ENCODE measurements around the gene CYB5R4.

Gene CYB5R4

GRCh38 chr6:83862776-83863471 lies 3.4 kb downstream of the CYB5R4 start:
- no peak for TF ChIP-seq CTCF (conservative IDR thresholded peaks at IDR 0.05; ENCODE audit: low read depth, low read length)
- DNase-seq (ENCODE audit: low read depth), result no peak
- H3K4me3 ChIP-seq (ENCODE audit: low read depth, low read length), result no peak overlapping the region

GRCh38 chr6:83867043-83867442 lies 7.6 kb downstream of the CYB5R4 start:
- H3K4me3 ChIP-seq (ENCODE audit: low read depth, low read length), result no peak overlapping the region
- DNase-seq (ENCODE audit: low read depth), result no peak
- TF ChIP-seq CTCF (conservative IDR thresholded peaks at IDR 0.05; ENCODE audit: low read depth, low read length), result no peak

GRCh38 chr6:83867527-83868161 lies 8.2 kb downstream of the CYB5R4 start:
- DNase-seq (ENCODE audit: low read depth), result peak; percentile 98
- no peak overlapping the region for H3K4me3 ChIP-seq (ENCODE audit: low read depth, low read length)
- no peak for TF ChIP-seq CTCF (conservative IDR thresholded peaks at IDR 0.05; ENCODE audit: low read depth, low read length)

GRCh38 chr6:83868639-83869038 lies 9.2 kb downstream of the CYB5R4 start:
- TF ChIP-seq CTCF (conservative IDR thresholded peaks at IDR 0.05; ENCODE audit: low read depth, low read length), result no peak
- DNase-seq (ENCODE audit: low read depth), result peak; percentile 88
- H3K4me3 ChIP-seq (ENCODE audit: low read depth, low read length), result no peak overlapping the region

- DNase-seq (ENCODE audit: low read depth), result peak; percentile 28
- no peak for TF ChIP-seq CTCF (conservative IDR thresholded peaks at IDR 0.05; ENCODE audit: low read depth, low read length)
Measured at GRCh38 chr6:83870649-83871048, 11.2 kb downstream of the CYB5R4 start.

GRCh38 chr6:83872386-83873118 lies 13.1 kb downstream of the CYB5R4 start:
- no peak overlapping the region for H3K4me3 ChIP-seq (ENCODE audit: low read depth, low read length)
- TF ChIP-seq CTCF (conservative IDR thresholded peaks at IDR 0.05; ENCODE audit: low read depth, low read length), result no peak
- DNase-seq (ENCODE audit: low read depth), result peak; percentile 47

More at GRCh38 chr6:83870649-83871048, 11.2 kb downstream of the CYB5R4 start:
- no peak overlapping the region for H3K4me3 ChIP-seq (ENCODE audit: low read depth, low read length)
